D721Med (cell line): ENCODE results near the gene ASB6.

ENCODE experiments used
- DNase-seq: peaks from one replicate; pipeline ENCODE4 v3.0.0; 2011; ENCODE audit warnings: low spot score; ENCODE audit not compliant: insufficient read length
- FAIRE-seq: peaks from 2 replicates; lab custom pipeline; 2011; peaks lifted over from hg19 to GRCh38; lab: Jason Lieb, UNC
- TF ChIP-seq, protein P1 (sequence below): IDR thresholded peaks from 2 replicates; pipeline ENCODE4 v1.5.1; 2012; ENCODE audit warnings: mild to moderate bottlenecking, control low read depth; ENCODE audit not compliant: insufficient read depth; ENCODE audit errors: missing control alignments

Gene ASB6

DNA sequence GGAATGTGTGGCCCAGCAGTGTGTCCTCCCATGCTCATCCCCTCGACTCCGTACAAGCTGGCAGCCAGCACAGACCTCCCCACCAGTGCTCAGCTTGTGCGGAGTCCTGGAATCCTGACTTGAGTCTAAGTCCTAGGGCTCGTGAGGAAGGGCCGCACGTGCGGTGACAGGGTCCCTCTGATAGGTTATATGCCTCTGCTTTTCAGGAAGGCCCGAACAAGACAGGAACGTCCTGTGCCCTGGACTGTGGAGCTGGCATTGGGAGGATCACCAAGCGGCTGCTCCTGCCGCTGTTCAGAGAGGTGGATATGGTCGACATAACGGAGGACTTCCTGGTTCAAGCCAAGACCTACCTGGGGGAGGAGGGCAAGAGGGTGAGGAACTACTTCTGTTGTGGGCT is 8.1 kb downstream of the ASB6 start:
- FAIRE-seq = no peak

DNA sequence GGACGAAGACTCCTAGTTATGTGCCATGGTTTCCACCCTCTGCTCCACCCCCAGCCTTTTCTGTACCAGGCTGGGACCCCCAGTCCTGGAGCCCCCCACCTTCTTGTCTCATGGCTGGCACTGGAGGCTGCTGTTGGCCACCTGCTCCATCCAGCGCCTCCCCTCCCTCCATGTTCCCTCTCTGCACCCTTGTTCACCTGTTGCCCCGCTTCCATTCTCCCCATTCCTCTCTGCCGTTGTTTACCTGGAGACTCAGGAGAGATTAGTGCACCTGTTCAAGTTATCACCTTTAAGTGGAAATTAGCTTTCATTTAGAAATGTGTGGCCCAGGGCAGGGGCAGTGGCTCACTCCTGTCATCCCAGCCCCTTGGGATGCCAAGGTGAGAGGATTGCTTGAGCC is 8.7 kb downstream of the ASB6 start:
- TF ChIP-seq, protein P1, sequence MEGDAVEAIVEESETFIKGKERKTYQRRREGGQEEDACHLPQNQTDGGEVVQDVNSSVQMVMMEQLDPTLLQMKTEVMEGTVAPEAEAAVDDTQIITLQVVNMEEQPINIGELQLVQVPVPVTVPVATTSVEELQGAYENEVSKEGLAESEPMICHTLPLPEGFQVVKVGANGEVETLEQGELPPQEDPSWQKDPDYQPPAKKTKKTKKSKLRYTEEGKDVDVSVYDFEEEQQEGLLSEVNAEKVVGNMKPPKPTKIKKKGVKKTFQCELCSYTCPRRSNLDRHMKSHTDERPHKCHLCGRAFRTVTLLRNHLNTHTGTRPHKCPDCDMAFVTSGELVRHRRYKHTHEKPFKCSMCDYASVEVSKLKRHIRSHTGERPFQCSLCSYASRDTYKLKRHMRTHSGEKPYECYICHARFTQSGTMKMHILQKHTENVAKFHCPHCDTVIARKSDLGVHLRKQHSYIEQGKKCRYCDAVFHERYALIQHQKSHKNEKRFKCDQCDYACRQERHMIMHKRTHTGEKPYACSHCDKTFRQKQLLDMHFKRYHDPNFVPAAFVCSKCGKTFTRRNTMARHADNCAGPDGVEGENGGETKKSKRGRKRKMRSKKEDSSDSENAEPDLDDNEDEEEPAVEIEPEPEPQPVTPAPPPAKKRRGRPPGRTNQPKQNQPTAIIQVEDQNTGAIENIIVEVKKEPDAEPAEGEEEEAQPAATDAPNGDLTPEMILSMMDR = no peak
- DNase-seq (no peak), FAIRE-seq (no peak)

More for the DNA sequence above, 8.1 kb downstream of the ASB6 start:
- TF ChIP-seq, protein P1 = no peak
- DNase-seq = no peak

- no peak for FAIRE-seq
- TF ChIP-seq, protein P1 = no peak
- DNase-seq = no peak
Measured at GRCh38 chr9:129632460-129632859, 9.5 kb downstream of the ASB6 start.

DNA sequence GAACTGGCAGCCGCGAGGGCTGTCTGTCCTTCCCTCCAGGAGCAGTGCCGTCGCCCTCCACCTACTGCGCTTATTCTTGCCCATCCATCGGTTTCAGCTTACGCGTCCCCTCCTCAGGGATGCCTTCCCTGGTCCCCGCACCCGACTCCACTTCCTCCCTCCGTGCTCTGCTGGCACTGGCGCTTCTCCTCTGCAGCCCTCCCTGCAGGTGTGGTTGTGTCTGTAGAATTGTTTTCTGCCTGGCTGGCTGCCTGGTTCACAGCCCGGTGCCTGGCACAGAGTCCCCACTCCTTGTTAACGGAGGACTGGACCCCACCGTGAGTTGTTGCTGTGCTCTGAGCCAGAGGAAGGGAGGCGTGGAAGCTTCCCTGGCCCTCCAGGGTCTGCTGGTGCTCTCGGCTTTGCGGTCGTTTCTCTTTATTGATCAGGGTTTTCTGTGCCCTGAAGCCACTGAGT is 10.2 kb downstream of the ASB6 start:
- TF ChIP-seq, protein P1 = no peak
- no peak for FAIRE-seq

GRCh38 chr9:129630967-129631673 is 10.8 kb downstream of the ASB6 start:
- FAIRE-seq (no peak), DNase-seq (no peak)
- TF ChIP-seq, protein P1 = no peak

More for the DNA sequence above, 10.2 kb downstream of the ASB6 start:
- no peak for DNase-seq

GRCh38 chr9:129629251-129629820 is 12.6 kb downstream of the ASB6 start:
- DNase-seq = no peak
- TF ChIP-seq, protein P1 = no peak
- FAIRE-seq = no peak

- no peak for FAIRE-seq
- DNase-seq = no peak
- TF ChIP-seq, protein P1 = no peak
Measured at GRCh38 chr9:129628709-129629108, 13.2 kb downstream of the ASB6 start.
